ENCODE data around the gene KIF9. TPM values are rescaled to one million over a fixed set of nuclear protein-coding genes. Genes with fewer than 3 reads are reported as not detected.

KIF9 gene
- polyA plus RNA-seq, 1 donor from 2014 or later, result 15.6 TPM

GRCh38 chr3:47314056-47314764 is 31.6 kb upstream of the KIF9 start:
- H3K79me2 ChIP-seq (replicated peaks; ENCODE audit: insufficient read depth, low read length), result peaks cover 4% of the 10 kb centered on the region
- TF ChIP-seq REST (IDR thresholded peaks at IDR 0.05; ENCODE audit: borderline replicate concordance) (no peak), SMC3 (conservative IDR thresholded peaks at IDR 0.05; ENCODE audit: poor library complexity) (no peak), EP300 (conservative IDR thresholded peaks at IDR 0.05; ENCODE audit: poor library complexity, severe bottlenecking) (no peak), POLR2AphosphoS5 (IDR thresholded peaks at IDR 0.05) (no peak), EZH2 (IDR thresholded peaks at IDR 0.05; ENCODE audit: borderline replicate concordance, insufficient read depth, low read length, poor library complexity, severe bottlenecking) (no peak), MXI1 (conservative IDR thresholded peaks at IDR 0.05; ENCODE audit: poor library complexity, severe bottlenecking) (no peak), TAF1 (IDR thresholded peaks at IDR 0.05; ENCODE audit: low read depth) (no peak), RAD21 (conservative IDR thresholded peaks at IDR 0.05) (no peak)
- TF ChIP-seq, protein P1, sequence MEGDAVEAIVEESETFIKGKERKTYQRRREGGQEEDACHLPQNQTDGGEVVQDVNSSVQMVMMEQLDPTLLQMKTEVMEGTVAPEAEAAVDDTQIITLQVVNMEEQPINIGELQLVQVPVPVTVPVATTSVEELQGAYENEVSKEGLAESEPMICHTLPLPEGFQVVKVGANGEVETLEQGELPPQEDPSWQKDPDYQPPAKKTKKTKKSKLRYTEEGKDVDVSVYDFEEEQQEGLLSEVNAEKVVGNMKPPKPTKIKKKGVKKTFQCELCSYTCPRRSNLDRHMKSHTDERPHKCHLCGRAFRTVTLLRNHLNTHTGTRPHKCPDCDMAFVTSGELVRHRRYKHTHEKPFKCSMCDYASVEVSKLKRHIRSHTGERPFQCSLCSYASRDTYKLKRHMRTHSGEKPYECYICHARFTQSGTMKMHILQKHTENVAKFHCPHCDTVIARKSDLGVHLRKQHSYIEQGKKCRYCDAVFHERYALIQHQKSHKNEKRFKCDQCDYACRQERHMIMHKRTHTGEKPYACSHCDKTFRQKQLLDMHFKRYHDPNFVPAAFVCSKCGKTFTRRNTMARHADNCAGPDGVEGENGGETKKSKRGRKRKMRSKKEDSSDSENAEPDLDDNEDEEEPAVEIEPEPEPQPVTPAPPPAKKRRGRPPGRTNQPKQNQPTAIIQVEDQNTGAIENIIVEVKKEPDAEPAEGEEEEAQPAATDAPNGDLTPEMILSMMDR (IDR thresholded peaks at IDR 0.05; ENCODE audit: poor library complexity, severe bottlenecking), result no peak
- no peaks in the 10 kb centered on the region for H3K9me3 ChIP-seq (ENCODE audit: low read length)
- no peak overlapping the region for H3K27ac ChIP-seq (ENCODE audit: low read length)
- no peak overlapping the region for H2AFZ ChIP-seq (ENCODE audit: low read depth, low read length)
- no peaks in the 10 kb centered on the region for H4K20me1 ChIP-seq (ENCODE audit: insufficient read depth)
- no peaks in the 10 kb centered on the region for H3F3A ChIP-seq (ENCODE audit: insufficient read depth, low read length, poor library complexity, severe bottlenecking)
- no peak overlapping the region for H3K9ac ChIP-seq (ENCODE audit: low read length)
- H3K36me3 ChIP-seq (ENCODE audit: insufficient read depth, low read length), result no peaks in the 10 kb centered on the region
- H3K4me3 ChIP-seq (ENCODE audit: low read length), result no peak overlapping the region
- no peaks in the 10 kb centered on the region for H3K9me2 ChIP-seq (ENCODE audit: insufficient read depth, low read length)
- H3K4me2 ChIP-seq (ENCODE audit: low read length), result no peak overlapping the region
- no peaks in the 10 kb centered on the region for H3K27me3 ChIP-seq (ENCODE audit: insufficient read depth, low read depth, low read length)

- H3K79me2 ChIP-seq (replicated peaks; ENCODE audit: insufficient read depth, low read length), result peaks cover 4% of the 10 kb centered on the region
- no peaks in the 10 kb centered on the region for H3K36me3 ChIP-seq (ENCODE audit: insufficient read depth, low read length)
- H4K20me1 ChIP-seq (ENCODE audit: insufficient read depth), result no peaks in the 10 kb centered on the region
- H3F3A ChIP-seq (ENCODE audit: insufficient read depth, low read length, poor library complexity, severe bottlenecking), result no peaks in the 10 kb centered on the region
- H3K9me2 ChIP-seq (ENCODE audit: insufficient read depth, low read length), result no peaks in the 10 kb centered on the region
- H2AFZ ChIP-seq (ENCODE audit: low read depth, low read length), result no peak overlapping the region
- no peak overlapping the region for H3K27ac ChIP-seq (ENCODE audit: low read length)
- no peak overlapping the region for H3K4me2 ChIP-seq (ENCODE audit: low read length)
- no peak overlapping the region for H3K9ac ChIP-seq (ENCODE audit: low read length)
- H3K27me3 ChIP-seq (ENCODE audit: insufficient read depth, low read depth, low read length), result no peaks in the 10 kb centered on the region
- no peaks in the 10 kb centered on the region for H3K9me3 ChIP-seq (ENCODE audit: low read length)
- no peak for TF ChIP-seq EP300 (conservative IDR thresholded peaks at IDR 0.05; ENCODE audit: poor library complexity, severe bottlenecking)
- TF ChIP-seq MXI1 (conservative IDR thresholded peaks at IDR 0.05; ENCODE audit: poor library complexity, severe bottlenecking), result no peak
- no peak overlapping the region for H3K4me3 ChIP-seq (ENCODE audit: low read length)
Observed at GRCh38 chr3:47313341-47314055, 30.9 kb upstream of the KIF9 start.
